ENCODE data around the gene CCNY. TPM values are rescaled to one million over a fixed set of nuclear protein-coding genes. Genes with fewer than 3 reads are reported as not detected.

Gene CCNY
- total RNA-seq, 3 donors from 2014 or later: 48.6 to 64.4 (median 51.5) TPM

- H3K36me3 ChIP-seq (ENCODE audit: low read depth): no peaks in the 10 kb centered on the region
- H3K9me3 ChIP-seq: no peaks in the 10 kb centered on the region
- no peak overlapping the region for H3K4me3 ChIP-seq
- H3K4me1 ChIP-seq (ENCODE audit: low read depth): peaks cover 37% of the 10 kb centered on the region
- intact Hi-C loops (cut with DNase I, micrococcal nuclease): no loop called here
- ATAC-seq: peak; percentile 66
- TF ChIP-seq CTCF (IDR thresholded peaks at IDR 0.05): no peak
- DNase-seq: no peak
Measured at GRCh38 chr10:35367107-35367859, 31.0 kb downstream of the CCNY start.

DNA sequence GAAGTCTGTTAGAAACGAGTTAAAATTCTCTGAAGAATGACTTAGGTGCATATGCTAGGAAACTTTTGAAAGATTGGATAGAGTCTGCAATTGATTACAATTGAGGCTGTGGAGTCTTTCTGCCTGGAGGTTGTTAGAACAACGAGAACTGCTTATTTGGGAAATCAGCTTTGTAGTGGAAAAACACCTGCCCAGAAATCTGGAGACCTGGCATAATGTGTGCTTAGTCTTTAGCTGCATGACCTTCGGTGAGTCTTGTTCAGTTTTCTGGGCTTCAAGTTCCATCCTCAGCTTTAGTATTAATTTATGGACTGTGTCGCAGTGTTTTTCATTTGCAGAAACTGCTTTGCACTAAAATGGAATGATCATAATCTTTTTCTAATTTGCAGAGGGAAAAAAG is 31.7 kb downstream of the CCNY start:
- no peak for TF ChIP-seq CTCF (IDR thresholded peaks at IDR 0.05)
- no peak for DNase-seq
- no peak for ATAC-seq
- H3K4me1 ChIP-seq (ENCODE audit: low read depth): peaks cover 40% of the 10 kb centered on the region
- intact Hi-C loops (cut with DNase I, micrococcal nuclease): no loop called here
- no peak overlapping the region for H3K4me3 ChIP-seq
- H3K36me3 ChIP-seq (ENCODE audit: low read depth): no peaks in the 10 kb centered on the region
- H3K9me3 ChIP-seq: no peaks in the 10 kb centered on the region

- DNase-seq (no peak), ATAC-seq (peak; percentile 43)
- no peaks in the 10 kb centered on the region for H3K36me3 ChIP-seq (ENCODE audit: low read depth)
- no peak for TF ChIP-seq CTCF (IDR thresholded peaks at IDR 0.05)
- intact Hi-C loops (cut with DNase I, micrococcal nuclease): no loop called here
- no peak overlapping the region for H3K4me3 ChIP-seq
- peaks cover 40% of the 10 kb centered on the region for H3K4me1 ChIP-seq (ENCODE audit: low read depth)
- no peaks in the 10 kb centered on the region for H3K9me3 ChIP-seq
Measured at GRCh38 chr10:35368485-35369048, 32.3 kb downstream of the CCNY start.

DNA sequence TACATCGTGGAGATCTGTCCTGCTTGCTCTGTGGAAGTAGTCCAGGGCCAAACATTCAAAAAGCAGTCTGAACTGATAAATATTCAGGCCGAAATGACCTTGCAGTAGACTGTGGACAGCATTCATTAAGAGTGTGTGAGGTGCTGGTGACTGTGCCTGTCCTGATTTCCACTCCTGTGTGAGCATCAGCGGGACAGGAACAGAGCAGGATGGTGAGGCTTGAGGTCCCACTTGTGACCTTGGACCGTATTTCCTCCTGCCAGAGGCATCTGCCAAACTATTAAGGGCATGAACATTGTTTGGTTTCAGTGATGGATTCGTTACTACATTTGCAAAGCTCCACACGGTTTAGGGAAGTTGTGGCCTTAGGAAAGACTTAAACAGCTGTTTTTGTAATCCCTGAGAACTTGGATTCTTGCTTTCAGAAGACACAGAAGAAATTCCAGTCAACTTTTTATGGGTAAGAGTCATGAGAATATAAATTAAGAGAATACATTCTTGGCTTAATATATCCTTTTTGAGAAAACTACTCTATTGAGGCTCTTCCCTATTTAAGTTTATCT is 32.8 kb downstream of the CCNY start:
- ATAC-seq (peak; percentile 16), DNase-seq (no peak)
- intact Hi-C loops (cut with DNase I, micrococcal nuclease): no loop called here
- H3K4me1 ChIP-seq (ENCODE audit: low read depth): peaks cover 36% of the 10 kb centered on the region
- H3K9me3 ChIP-seq: no peaks in the 10 kb centered on the region
- no peaks in the 10 kb centered on the region for H3K36me3 ChIP-seq (ENCODE audit: low read depth)
- no peak for TF ChIP-seq CTCF (IDR thresholded peaks at IDR 0.05)
- no peak overlapping the region for H3K4me3 ChIP-seq

GRCh38 chr10:35371731-35372130 is 35.4 kb downstream of the CCNY start:
- H3K4me1 ChIP-seq (ENCODE audit: low read depth): peaks cover 22% of the 10 kb centered on the region
- intact Hi-C loops (cut with DNase I, micrococcal nuclease): no loop called here
- no peak for DNase-seq
- H3K4me3 ChIP-seq: no peak overlapping the region
- ATAC-seq: no peak
- no peaks in the 10 kb centered on the region for H3K36me3 ChIP-seq (ENCODE audit: low read depth)
- no peaks in the 10 kb centered on the region for H3K9me3 ChIP-seq
- TF ChIP-seq CTCF (IDR thresholded peaks at IDR 0.05): no peak

Measured in mucosa of descending colon (tissue), 3 donors.